Bronchial epithelial cell (primary cell): ENCODE data around the gene GLRA3. TPM values are rescaled to one million over a fixed set of nuclear protein-coding genes. Genes with fewer than 3 reads are reported as not detected.

Experiments used
- DNase-seq: peaks from one replicate; pipeline ENCODE4 v3.0.0-alpha.2; 2010; ENCODE audit warnings: low read depth
- FAIRE-seq: peaks from 2 replicates; lab custom pipeline; 2011; peaks lifted over from hg19 to GRCh38; lab: Jason Lieb, UNC
- H3K27me3 ChIP-seq: 2 replicates; pipeline ENCODE4 v1.5.1; 2011; ENCODE audit warnings: low read length; ENCODE audit not compliant: control insufficient read depth, insufficient read depth
- H3K36me3 ChIP-seq: 2 replicates; pipeline ENCODE4 v1.5.1; 2011; ENCODE audit warnings: low read length; ENCODE audit not compliant: control insufficient read depth, insufficient read depth
- H3K4me3 ChIP-seq: 2 replicates; pipeline ENCODE4 v1.5.1; 2011; ENCODE audit warnings: mild to moderate bottlenecking, low read depth, low read length, control low read depth
- CTCF ChIP-seq: IDR thresholded peaks from 2 replicates; pipeline ENCODE4 v1.5.1; 2011; ENCODE audit warnings: mild to moderate bottlenecking, moderate library complexity, low read length, control low read depth, inconsistent platforms; ENCODE audit not compliant: insufficient read depth, severe bottlenecking
- total RNA-seq: library from RNA; depleted of rRNA; stranded (reverse); fragments of >200 nt; gene quantifications from 2 replicates; pipeline ENCODE4 v1.2.1, GENCODE V29; 2014

Gene GLRA3
- total RNA-seq, 1 donor from 2014 or later = not detected

DNA sequence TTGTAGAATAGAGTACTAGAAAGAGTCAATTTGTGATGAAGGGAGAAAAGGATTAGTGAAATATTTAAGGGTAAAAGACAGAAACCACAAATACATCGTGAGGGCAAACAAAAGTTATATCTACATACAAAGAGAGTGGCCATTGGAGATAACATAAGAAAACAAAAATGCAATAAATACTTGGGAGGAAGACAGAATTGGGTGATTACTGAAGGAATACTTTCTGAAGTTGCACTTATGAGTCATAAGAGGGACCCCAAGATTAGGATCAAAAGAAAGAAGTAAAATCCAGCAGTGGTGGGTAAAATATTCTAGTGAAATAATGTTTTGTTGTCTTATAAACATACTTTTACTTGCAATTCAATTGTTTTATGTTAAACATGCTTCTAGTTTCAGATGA lies 53.7 kb downstream of the GLRA3 start:
- Histone ChIP-seq H3K27me3 (no peaks in the 10 kb centered on the region), H3K4me3 (no peak overlapping the region), H3K36me3 (no peaks in the 10 kb centered on the region)
- FAIRE-seq (no peak), DNase-seq (no peak)
- TF ChIP-seq CTCF = no peak

DNA sequence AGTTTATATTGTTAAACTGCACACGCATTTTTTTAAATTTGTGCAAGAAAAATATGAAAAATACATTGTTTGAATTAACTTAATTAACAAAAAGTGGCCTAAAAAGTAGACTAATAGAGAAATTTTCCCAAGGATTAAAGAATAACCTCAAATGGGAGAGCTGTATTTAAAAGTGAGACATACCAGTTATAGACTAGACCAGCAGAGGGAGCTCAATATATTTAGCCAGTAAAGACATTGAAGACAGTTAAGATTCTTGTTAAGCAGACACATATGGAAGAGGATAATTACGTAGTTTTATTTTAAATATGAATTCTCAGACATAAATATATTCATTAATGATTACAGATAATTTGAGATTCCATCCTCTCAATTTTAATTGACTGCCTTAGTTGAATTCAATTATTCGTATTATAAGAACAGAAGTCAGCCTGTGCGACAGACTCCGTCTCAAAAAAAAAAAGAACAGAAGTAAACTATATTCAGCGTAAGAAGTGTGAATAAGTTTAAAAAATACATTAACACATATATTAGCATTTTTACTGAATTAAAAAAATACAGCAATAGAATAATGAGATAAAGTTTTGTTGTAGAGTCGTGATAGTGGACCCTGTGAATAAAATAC lies 64.8 kb downstream of the GLRA3 start:
- DNase-seq (peak; percentile 54), FAIRE-seq (no peak)

DNA sequence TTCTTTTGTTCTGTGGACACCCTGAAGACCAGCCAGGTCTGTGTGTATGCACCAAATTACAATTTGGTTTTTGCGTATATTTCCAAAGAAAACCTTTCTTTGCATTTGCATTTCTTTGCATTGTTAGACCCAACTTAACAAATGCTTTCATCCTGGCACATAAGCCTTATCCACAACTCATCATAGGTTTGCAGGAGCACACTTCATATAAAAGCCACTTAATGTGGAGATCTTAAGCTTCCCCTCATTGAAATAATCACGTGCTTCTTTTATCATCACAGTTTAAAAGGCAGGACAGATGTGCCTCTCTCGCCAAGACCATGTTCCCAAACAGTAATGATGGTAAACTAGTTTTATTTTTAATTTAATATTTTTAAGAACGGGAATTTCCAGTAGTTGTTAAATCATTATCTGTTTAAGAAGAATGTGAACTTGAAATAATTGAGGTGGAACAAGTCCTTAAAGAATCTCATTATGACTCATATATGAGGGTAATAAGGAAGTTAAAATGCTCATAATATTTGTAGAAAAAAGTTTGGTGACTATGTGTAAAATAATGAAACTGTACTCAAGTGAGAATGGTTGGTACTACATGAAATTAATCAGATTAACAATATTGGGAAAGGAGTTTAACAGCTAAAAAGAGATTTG lies 65.5 kb downstream of the GLRA3 start:
- no peak for FAIRE-seq
- H3K36me3 ChIP-seq = no peaks in the 10 kb centered on the region
- H3K4me3 ChIP-seq = no peak overlapping the region
- no peaks in the 10 kb centered on the region for H3K27me3 ChIP-seq
- DNase-seq = peak; percentile 40
- no peak for TF ChIP-seq CTCF

More for the DNA sequence above, 64.8 kb downstream of the GLRA3 start:
- TF ChIP-seq CTCF = peak; percentile 29
- no peak overlapping the region for H3K4me3 ChIP-seq
- H3K36me3 ChIP-seq = no peaks in the 10 kb centered on the region
- H3K27me3 ChIP-seq = no peaks in the 10 kb centered on the region

DNA sequence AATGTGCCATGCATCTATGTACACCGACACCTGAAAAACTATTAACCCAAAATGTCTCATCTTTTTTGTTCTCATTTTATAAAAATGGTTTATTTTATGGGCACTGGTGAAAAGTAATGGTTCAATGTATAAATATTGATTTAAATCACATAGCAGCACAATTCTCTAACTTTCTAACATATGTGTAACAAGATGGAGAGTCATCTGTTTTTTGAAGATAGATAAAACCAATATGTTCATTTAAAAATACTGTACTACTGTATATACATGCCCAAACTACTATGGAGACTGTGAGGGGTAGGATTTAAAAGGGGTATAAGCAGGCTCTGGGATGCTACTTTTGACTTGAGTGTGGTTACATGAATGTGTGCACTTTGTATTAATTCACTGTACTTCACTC lies 67.6 kb downstream of the GLRA3 start:
- no peak for DNase-seq
- Histone ChIP-seq H3K27me3 (no peaks in the 10 kb centered on the region), H3K36me3 (no peaks in the 10 kb centered on the region), H3K4me3 (no peak overlapping the region)
- no peak for FAIRE-seq
- no peak for TF ChIP-seq CTCF

- Histone ChIP-seq H3K4me3 (no peak overlapping the region), H3K27me3 (no peaks in the 10 kb centered on the region), H3K36me3 (no peaks in the 10 kb centered on the region)
- no peak for FAIRE-seq
- TF ChIP-seq CTCF = no peak
- no peak for DNase-seq
These were observed 71.3 kb downstream of the GLRA3 start for GRCh38 chr4:174757736-174758135.
